T follicular helper cell (primary cell): ENCODE data around the gene ITPRIP.

Experiments
- DNase-seq: peaks from one replicate; pipeline ENCODE4 v3.0.0-alpha.2; 2020; ENCODE audit warnings: low read depth

The ITPRIP gene

GRCh38 chr10:104326991-104327610 is 11.2 kb downstream of the ITPRIP start:
- DNase-seq: no peak

- no peak for DNase-seq
Observed at GRCh38 chr10:104325436-104326435, 12.5 kb downstream of the ITPRIP start.

GRCh38 chr10:104324931-104325330 is 13.3 kb downstream of the ITPRIP start:
- no peak for DNase-seq

- DNase-seq: no peak
Observed at GRCh38 chr10:104324221-104324686, 14.0 kb downstream of the ITPRIP start.

- no peak for DNase-seq
Observed at GRCh38 chr10:104323760-104324201, 14.5 kb downstream of the ITPRIP start.

GRCh38 chr10:104323085-104323484 is 15.2 kb downstream of the ITPRIP start:
- no peak for DNase-seq

GRCh38 chr10:104322416-104322782 is 15.9 kb downstream of the ITPRIP start:
- DNase-seq: no peak

- DNase-seq: peak; percentile 14
Observed at GRCh38 chr10:104321725-104322415, 16.4 kb downstream of the ITPRIP start.

- no peak for DNase-seq
Observed at GRCh38 chr10:104321226-104321625, 17.0 kb downstream of the ITPRIP start.

- no peak for DNase-seq
Observed at GRCh38 chr10:104318810-104319741, 19.2 kb downstream of the ITPRIP start.

GRCh38 chr10:104318326-104318725 is 19.9 kb downstream of the ITPRIP start:
- no peak for DNase-seq

GRCh38 chr10:104317726-104318299 is 20.5 kb downstream of the ITPRIP start:
- DNase-seq: no peak

- no peak for DNase-seq
Observed at GRCh38 chr10:104317269-104317710, 21.0 kb downstream of the ITPRIP start.

GRCh38 chr10:104316321-104317099 is 21.8 kb downstream of the ITPRIP start:
- DNase-seq: no peak

- DNase-seq: no peak
Observed at GRCh38 chr10:104315486-104315921, 22.8 kb downstream of the ITPRIP start.

- DNase-seq: no peak
Observed at GRCh38 chr10:104314591-104315485, 23.4 kb downstream of the ITPRIP start.

GRCh38 chr10:104311184-104311720 is 27.0 kb downstream of the ITPRIP start:
- no peak for DNase-seq
